Stimulated activated CD4-positive, alpha-beta T cell treated with anti-CD3 and anti-CD28 coated beads, Interleukin-2, amount 100 ng/mL, for 24 hours (primary cell): ENCODE data around the gene FALEC.
"Not testable (repeated sequence)": the region's sequence is repeated elsewhere in the genome, so short reads cannot be mapped to it uniquely, and the experiment has no call there.

Experiments
- DNase-seq, 2 donors: peaks; one replicate each; pipeline ENCODE4 v3.0.0-alpha.2; 2020

FALEC gene

GRCh38 chr1:150560576-150561253 lies 45.2 kb downstream of the FALEC start:
- DNase-seq: peak; percentile 89

DNA sequence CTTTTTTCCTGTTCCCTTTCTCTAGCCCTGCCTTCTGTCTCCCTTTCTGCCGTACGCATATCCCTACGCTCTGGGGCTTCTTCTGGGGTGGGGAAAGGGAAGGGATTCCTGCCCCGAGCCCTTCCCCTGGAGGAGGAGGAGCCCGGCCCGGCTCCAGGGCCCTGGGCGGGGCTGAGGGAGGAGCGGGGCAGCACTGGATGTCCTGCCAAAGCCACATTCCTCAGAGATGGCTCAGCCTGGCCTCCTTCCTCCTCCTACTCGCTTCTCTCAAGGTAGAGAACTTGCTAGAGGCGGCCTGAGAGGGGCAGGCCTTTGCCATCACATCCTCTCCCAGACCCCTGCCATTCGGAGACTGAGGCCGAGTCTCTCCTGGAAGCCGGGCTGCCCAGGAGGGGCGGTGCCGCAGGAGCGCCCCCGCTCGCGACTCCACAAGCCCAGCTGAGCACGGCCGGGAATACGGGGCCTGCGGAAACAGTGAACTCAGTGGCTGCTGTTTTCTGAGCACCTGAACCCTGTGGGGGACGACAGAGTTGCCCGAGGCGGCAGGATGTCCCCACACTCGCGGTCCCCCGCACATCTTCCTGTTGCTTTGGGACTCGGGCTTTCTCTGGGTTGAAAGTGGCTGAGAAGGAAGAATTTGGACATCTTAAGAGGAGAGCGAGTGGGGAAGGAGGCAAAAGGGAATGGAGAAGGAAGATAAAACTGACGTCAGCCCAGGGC lies 45.9 kb downstream of the FALEC start:
- DNase-seq: peak; percentile 65 to 78

DNA sequence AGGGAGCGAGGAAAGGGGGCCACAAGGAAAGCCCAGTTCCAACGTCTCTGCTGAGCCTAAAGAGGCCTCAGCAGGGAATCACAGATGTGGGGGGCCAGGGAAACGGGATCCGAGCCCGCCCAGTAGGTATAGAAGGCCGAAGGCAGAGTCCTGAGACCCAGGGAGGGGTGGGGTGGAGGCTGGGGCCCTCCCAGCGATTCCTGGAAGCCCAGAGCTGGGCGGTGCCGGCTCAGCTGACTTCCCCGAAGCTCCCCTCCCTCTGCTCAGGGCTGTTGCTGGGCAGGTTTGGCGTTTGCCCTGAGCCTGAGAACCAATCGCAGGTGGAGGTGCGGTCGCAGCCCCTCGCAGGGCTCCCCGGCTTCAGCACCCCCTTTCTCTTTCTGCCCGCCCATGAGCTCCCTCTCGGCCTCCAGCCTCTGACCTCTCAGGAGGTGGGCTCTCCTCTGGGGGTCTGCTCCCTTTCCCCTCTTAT lies 46.5 kb downstream of the FALEC start:
- peak; percentile 86 to 89 for DNase-seq

- peak; percentile 76 to 80 for DNase-seq
Measured at GRCh38 chr1:150562446-150563339, 47.1 kb downstream of the FALEC start.

DNA sequence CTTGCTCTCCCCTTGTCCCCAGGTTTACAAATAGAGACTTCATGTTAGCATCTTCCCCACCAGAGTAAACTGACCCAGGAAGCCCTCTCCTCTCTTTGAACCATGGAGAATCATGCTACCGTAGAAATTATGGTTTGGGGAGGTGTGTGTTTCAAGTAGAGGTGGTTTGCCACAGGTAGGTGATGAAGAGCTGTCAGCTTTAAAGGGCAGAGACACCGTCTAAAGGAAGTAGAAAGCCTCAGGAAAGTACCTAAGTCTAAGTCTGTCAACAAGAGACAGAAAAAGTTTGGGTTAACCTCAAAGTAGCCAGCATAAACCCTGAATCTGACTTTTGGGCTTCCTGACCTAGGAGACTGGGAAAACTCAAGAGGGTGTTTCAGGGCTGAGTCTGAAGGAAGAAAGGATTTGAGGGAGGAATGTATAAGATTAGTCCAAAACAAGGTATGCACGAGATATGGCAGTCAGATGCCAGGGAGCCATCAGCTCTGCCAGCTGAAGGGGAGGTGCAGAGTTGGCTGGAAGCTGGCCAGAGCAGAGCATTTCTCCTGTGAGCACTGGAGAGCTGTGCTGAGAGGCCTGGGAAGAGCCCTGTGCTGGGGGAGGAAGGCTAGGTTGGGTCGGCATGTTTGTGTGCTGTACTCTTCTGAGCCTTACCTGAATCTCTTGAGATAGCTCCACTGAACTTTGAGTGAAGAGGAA lies 47.9 kb downstream of the FALEC start:
- DNase-seq: peak in 1 of 2 donors; percentile 48

DNA sequence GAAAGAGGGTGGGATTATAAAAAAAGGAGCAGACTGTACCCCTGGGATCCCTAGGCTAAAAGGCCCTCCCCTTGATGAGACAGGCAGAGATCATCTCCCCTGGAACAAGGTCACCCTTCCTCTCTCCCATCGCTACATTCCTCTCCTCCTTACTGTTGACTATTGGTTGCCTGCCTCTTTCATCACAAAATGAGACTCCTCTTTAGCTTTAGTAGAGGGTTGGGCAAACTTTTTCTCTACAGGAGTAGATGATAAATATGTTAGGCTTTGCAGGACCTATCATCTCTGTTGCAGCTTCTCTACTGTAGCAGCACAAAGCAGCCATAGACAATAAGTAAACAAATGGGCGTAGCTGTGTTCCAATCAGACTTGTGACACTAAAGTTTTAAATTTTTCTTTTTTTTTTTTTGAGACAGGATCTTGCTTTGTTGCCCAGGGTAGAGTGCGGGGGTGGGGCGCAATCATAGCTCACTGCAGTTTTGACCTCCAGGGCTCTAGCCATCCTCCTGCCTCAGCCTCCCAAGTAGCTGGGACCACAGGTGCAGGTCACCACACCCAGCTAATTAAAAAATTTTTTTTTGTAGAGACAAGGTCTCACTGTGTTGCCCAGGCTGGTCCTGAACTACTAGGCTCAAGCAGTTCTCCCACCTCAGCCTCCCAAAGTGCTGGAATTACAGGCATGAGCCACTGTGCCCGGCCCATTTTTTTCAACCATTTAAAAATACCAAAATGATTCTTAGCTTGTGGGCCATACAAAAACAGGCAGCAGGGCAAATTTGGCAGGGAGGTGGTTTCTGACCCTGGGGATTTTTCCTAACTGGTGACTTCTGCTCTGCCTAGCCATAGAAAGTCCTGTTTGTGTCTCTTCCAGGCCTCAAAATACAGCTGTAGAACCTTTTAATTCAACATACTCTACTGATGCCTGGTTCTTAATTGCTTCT lies 48.8 kb downstream of the FALEC start:
- DNase-seq: no peak

DNA sequence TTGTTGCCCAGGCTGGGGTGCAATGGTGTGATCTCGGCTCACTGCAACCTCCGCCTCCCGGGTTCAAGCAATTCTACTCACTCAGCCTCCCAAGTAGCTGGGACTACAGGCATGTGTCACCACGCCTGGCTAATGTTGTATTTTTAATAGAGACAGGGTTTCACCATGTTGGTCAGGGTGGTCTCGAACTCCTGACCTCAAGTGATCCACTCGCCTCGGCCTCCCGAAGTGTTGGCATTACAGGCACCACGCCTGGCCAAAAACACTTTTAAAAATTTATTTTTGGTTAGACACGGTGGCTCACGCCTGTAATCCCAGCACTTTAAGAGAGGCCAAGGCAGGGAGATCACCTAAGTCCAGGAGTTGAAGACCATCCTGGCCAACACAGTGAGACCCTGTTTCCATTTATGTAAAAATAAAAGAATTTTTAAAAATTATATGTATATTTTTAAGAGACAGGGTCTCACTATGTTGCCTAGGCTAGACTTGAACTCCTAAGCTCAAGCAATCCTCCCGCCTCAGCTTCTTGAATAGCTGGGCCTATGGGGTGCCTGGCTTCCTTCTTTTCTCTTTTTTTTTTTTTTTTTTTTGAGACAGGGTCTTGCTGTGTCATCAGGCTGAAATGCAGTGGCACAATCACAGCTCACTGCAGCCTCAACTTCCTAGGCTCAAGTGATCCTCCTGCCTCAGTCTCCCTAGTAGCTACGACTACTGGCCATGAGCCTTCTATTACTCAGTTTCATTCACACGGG lies 49.9 kb downstream of the FALEC start:
- not testable (repeated sequence) for DNase-seq

GRCh38 chr1:150566589-150567340 lies 51.2 kb downstream of the FALEC start:
- no peak for DNase-seq

GRCh38 chr1:150567341-150567716 lies 51.8 kb downstream of the FALEC start:
- peak; percentile 63 to 66 for DNase-seq

DNA sequence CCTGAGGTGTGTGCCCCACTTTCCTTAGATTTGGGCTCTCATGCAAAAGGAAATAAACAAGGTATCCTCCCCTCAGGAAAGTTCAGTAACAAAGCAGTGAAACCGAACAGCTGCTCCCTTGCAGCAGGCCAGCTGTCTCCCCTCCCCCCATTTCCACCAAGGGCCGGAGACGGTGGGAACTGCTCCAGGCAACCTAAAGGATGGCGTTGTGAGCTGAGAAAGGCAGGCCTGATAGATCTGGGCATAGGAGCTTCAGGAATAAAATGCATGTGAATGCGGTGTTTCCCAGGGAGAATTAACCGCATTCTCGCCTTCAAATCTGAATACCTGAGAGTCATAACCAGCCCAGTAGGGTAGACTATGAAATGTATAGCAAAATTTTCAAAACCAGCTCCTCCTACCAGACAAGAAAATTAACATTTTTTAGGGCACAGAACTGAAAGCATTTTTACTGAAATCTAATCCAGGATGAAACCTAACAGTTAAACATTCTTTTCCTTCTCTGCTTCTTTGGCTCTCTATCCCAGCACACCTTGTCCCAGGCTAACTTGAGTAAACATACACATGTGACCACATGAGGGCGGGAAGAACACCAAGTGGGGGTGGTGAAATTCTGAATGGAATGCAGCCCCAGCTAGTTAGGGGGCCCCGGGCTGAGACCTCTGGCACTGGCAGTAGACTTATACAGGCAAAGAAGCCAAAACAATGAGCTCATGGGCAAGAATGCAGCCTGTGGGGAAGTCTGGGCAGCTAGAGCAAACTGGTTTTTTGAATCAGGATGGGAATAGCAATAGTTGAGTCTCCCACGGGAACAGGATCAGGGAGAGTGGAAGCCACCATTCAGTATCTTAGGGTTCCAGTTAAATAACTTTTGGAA lies 52.4 kb downstream of the FALEC start:
- peak; percentile 59 to 67 for DNase-seq

DNA sequence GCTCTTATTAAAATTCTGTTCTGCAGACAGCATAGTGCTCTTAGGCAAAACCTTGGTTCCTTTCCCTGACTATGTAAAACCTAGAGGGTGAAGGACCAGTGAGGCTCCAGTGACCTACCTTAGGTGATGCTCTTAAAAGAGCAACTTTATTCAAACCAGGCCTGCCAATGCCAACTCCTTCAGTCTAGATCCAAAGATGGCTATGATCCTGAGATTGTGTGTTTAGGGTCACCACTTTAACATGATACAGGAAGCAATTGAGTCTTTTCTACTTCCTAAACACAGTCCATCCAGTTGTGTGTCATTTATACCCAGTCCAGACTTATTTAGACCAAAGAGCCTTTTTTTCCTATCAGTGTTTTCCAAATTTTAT lies 53.0 kb downstream of the FALEC start:
- DNase-seq: no peak

DNA sequence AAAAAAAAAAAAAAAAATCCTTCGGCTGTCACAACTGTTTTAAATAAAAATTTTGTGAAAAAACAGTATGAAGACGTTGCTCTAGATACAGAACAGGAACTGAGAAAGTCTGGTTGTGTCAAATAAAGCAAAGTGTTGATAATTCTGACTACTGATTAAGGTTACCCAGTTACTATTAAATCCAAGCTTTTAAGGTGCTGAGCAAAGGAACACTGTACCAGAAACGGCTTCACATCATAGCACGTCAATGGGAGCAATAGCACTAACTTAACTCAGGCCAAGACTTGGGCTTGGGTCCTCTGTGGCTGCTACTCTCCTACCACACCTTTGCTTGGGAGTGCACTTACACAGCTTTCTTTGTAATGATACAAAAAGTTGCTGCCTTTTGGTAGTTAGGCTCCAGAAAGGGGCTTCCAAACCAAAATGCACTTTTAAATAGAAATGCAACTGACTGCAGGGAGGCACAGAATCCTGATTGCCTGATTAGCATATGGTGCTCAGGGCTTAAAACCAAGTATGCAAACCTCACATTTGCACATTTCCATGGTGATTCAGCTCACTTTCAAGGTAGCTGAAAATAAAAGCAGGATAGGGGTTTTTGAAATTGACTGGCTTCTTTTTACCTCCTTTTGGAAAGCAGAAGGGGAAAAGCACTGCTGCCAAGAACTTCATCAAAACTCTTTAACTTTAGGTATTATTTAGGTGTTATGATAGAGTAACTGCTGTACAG lies 57.5 kb downstream of the FALEC start:
- DNase-seq: no peak

- not testable (repeated sequence) for DNase-seq
Measured at GRCh38 chr1:150573648-150574071, 58.1 kb downstream of the FALEC start.

DNA sequence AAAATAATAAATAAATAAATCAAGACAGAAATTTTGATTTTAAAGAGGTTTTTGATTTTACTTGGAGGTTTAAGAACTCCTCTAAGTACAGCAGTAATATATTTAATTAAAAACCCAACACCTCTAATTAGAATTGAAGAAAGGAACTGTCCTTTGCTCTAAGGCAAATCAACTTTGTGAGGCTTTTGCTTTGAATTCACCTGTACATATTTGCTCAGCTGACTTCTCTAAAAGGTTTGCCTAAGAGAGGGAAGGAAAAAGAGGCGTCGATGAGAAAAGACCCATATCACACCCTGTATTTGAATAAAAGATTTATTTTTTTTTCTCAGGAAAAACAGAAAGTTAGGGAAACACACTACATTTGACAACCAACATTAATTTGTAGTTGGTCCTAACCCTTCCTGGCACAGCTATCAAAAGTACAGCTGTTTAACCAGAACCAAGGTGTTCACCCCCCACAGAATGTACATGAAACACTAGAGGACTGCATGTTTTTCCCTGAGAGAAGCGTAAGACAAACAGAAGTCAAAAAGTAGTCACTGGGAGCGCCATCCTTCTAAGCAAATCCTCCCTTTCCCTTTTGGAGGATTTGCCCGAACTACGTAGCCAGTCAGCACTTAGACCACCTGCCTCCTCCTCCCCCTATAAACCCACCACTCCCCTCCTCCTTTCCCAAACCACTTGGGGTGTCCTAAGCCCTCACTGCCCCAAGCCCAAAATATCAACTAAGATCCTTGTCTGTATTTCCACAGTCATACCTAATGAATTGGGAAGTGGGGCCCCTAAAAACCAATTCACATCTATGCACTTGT lies 58.9 kb downstream of the FALEC start:
- no peak for DNase-seq

DNA sequence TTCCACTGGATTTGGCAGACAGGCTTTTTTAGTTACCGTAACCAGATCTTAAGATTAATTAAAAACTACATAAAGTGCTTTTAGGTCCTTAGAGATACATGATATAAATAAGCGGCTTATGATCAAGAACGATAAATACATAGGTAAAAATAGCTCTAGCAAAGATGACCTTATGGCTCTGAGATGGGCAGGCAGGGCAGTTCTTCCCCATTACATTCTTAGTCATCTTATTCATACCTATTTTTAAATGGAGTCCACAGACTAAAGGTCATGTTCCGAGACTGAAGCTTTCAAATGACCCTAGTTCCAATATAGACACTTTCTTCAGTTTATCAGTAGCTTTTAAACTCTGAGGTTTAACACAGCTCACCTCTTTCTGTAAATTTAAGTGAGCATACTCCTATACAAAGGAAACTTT lies 59.5 kb downstream of the FALEC start:
- DNase-seq: no peak

DNA sequence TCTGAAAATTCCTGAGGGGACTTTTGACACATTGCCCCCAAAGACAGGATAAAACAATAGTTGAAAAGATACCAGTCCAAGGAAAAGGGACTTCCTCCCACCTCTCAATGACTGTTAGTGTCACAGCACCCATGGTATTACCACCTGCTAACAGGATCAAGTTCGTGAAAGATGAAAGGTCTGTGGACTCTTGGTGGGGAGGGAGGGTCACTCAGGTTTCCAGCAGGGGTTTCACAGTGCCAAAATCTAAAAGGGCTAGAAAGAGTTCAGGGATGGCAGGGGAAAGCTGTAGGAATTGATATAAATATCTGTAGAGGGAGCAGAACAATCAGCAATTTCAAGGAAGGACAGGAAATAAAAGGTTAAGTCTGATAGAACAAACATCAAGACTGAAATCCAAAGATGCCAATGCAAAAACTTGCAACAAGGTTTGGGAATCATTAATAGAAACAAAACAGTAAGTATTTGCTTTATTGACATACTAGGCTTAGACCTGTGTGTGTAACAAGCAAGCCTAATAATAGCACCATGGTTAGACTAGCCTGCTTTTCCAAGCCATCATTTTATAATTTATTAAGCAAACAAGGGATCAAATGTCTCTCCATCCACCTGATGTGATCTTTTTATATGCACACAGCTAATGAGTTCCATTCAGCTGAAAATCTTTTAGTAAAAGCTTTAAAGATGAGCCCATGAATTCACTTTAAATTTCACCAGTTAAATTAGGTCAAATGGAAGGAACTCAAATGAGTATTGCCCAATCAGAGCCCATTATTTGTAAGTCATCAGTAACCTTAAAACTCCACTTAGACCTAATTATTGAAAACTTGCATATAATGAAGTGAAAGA lies 60.2 kb downstream of the FALEC start:
- DNase-seq: no peak

DNA sequence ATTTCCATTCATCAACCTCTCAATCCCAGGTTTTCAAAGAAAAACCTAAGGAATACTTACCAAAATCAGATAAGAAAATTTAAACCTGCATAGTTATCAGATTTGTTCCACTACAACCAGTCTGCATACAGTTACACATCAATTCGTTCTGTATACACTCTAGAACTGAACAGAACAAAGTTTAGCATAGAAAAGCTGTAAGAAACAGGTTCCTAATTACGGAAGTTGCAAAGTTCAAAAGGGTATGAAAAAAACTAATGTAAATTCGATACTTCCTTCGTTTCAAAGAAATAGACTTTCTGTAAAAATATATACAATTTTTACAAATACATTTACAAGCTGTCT lies 60.8 kb downstream of the FALEC start:
- no peak for DNase-seq
